GM18517 (cell line): ENCODE results near the gene RAB21.
"Not testable (repeated sequence)": the region's sequence is repeated elsewhere in the genome, so short reads cannot be mapped to it uniquely, and the experiment has no call there.

Source experiments
- ATAC-seq: cut with Tn5 transposase; IDR thresholded peaks from one replicate; pipeline ENCODE4 v1.9.1; 2021; ENCODE audit warnings: mild to moderate bottlenecking, moderate library complexity; ENCODE audit not compliant: unreplicated experiment

The RAB21 gene

GRCh38 chr12:71795901-71796300, 41.2 kb downstream of the RAB21 start:
- ATAC-seq: no peak

GRCh38 chr12:71797531-71797930, 42.9 kb downstream of the RAB21 start:
- no peak for ATAC-seq

- no peak for ATAC-seq
These were observed 44.4 kb downstream of the RAB21 start for GRCh38 chr12:71799106-71799505.

GRCh38 chr12:71800177-71800576, 45.5 kb downstream of the RAB21 start:
- no peak for ATAC-seq

- ATAC-seq: no peak
These were observed 49.8 kb downstream of the RAB21 start for GRCh38 chr12:71804505-71804904.

GRCh38 chr12:71810921-71811320, 56.3 kb downstream of the RAB21 start:
- ATAC-seq: no peak

- not testable (repeated sequence) for ATAC-seq
These were observed 60.6 kb downstream of the RAB21 start for GRCh38 chr12:71815242-71815641.

GRCh38 chr12:71822088-71822487, 67.4 kb downstream of the RAB21 start:
- not testable (repeated sequence) for ATAC-seq

GRCh38 chr12:71828813-71829212, 74.2 kb downstream of the RAB21 start:
- no peak for ATAC-seq

- ATAC-seq: no peak
These were observed 82.7 kb downstream of the RAB21 start for GRCh38 chr12:71837356-71837755.

GRCh38 chr12:71838231-71838630, 83.6 kb downstream of the RAB21 start:
- no peak for ATAC-seq

GRCh38 chr12:71838676-71839075, 84.0 kb downstream of the RAB21 start:
- no peak for ATAC-seq

GRCh38 chr12:71840231-71840847, 85.7 kb downstream of the RAB21 start:
- ATAC-seq: peak; percentile 23

- ATAC-seq: peak; percentile 61
These were observed 91.8 kb downstream of the RAB21 start for GRCh38 chr12:71846322-71846940.

- peak; percentile 57 for ATAC-seq
These were observed 93.5 kb downstream of the RAB21 start for GRCh38 chr12:71848212-71848611.

- no peak for ATAC-seq
These were observed 94.6 kb downstream of the RAB21 start for GRCh38 chr12:71849109-71849851.
